HEK293 (cell line): ENCODE data around the gene CUEDC1.

ENCODE experiments used
- ATF2 ChIP-seq: fragments of 450-650 bp; formaldehyde crosslinking; IDR thresholded peaks from 2 replicates; pipeline ENCODE4 v1.5.1; 2016; ENCODE audit warnings: missing biosample characterization, missing genetic modification characterization, low read depth
- EGR2 ChIP-seq: fragments of 450-650 bp; formaldehyde crosslinking; IDR thresholded peaks from 2 replicates; pipeline ENCODE4 v1.5.1; 2016; ENCODE audit warnings: low read depth, missing biosample characterization, missing genetic modification characterization
- ELK4 ChIP-seq: IDR thresholded peaks from 2 replicates; pipeline ENCODE4 v1.6.1; 2011; ENCODE audit warnings: mild to moderate bottlenecking, low read depth, low read length, borderline replicate concordance
- GLIS2 ChIP-seq: fragments of 450-650 bp; formaldehyde crosslinking; IDR thresholded peaks from 2 replicates; pipeline ENCODE4 v1.5.1; 2016; ENCODE audit warnings: missing biosample characterization, missing genetic modification characterization
- HOXA7 ChIP-seq: sonication (generic); formaldehyde crosslinking; IDR thresholded peaks from 2 replicates; pipeline ENCODE4 v1.8.1; 2022; ENCODE audit warnings: missing genetic modification reagents, borderline replicate concordance
- IKZF3 ChIP-seq: fragments of 450-650 bp; IDR thresholded peaks from 2 replicates; pipeline ENCODE4 v1.5.0; 2018; ENCODE audit warnings: missing biosample characterization, mild to moderate bottlenecking, missing genetic modification characterization, moderate library complexity
- KLF8 ChIP-seq: fragments of 450-650 bp; formaldehyde crosslinking; IDR thresholded peaks from 2 replicates; pipeline ENCODE4 v1.5.1; 2016; ENCODE audit warnings: missing biosample characterization, missing genetic modification characterization
- PRDM1 ChIP-seq: fragments of 450-650 bp; formaldehyde crosslinking; IDR thresholded peaks from 2 replicates; pipeline ENCODE4; 2016; ENCODE audit warnings: missing biosample characterization, missing genetic modification characterization
- SALL2 ChIP-seq: fragments of 450-650 bp; formaldehyde crosslinking; IDR thresholded peaks from 2 replicates; pipeline ENCODE4 v1.5.0; 2017; ENCODE audit warnings: missing biosample characterization, mild to moderate bottlenecking, missing genetic modification characterization, borderline replicate concordance
- SP2 ChIP-seq: fragments of 450-650 bp; formaldehyde crosslinking; IDR thresholded peaks from 2 replicates; pipeline ENCODE4 v1.5.1; 2016; ENCODE audit warnings: missing biosample characterization, missing genetic modification characterization
- ZBTB8A ChIP-seq: fragments of 450-650 bp; formaldehyde crosslinking; IDR thresholded peaks from 2 replicates; pipeline ENCODE4 v1.5.1; 2016; ENCODE audit warnings: missing biosample characterization, missing genetic modification characterization
- ZFHX2 ChIP-seq: fragments of 450-650 bp; formaldehyde crosslinking; conservative IDR thresholded peaks from 2 replicates; pipeline ENCODE4 v1.5.1; 2016; ENCODE audit warnings: missing biosample characterization, missing genetic modification characterization
- ZFP41 ChIP-seq: fragments of 450-650 bp; formaldehyde crosslinking; IDR thresholded peaks from 2 replicates; pipeline ENCODE4 v1.5.1; 2016; ENCODE audit warnings: missing biosample characterization, missing genetic modification characterization, borderline replicate concordance
- ZNF112 ChIP-seq: fragments of 450-650 bp; formaldehyde crosslinking; IDR thresholded peaks from 2 replicates; pipeline ENCODE4 v1.5.0; 2017; ENCODE audit warnings: missing biosample characterization, missing genetic modification characterization
- ZNF114 ChIP-seq: fragments of 450-650 bp; formaldehyde crosslinking; IDR thresholded peaks from 2 replicates; pipeline ENCODE4 v1.5.0; 2017; ENCODE audit warnings: missing biosample characterization, missing genetic modification characterization
- ZNF148 ChIP-seq: fragments of 450-650 bp; formaldehyde crosslinking; IDR thresholded peaks from 2 replicates; pipeline ENCODE4 v1.5.0; 2017; ENCODE audit warnings: missing biosample characterization, missing genetic modification characterization, borderline replicate concordance
- ZNF16 ChIP-seq: fragments of 450-650 bp; formaldehyde crosslinking; IDR thresholded peaks from 2 replicates; pipeline ENCODE4 v1.5.1; 2016; ENCODE audit warnings: low read depth, missing biosample characterization, missing genetic modification characterization
- ZNF18 ChIP-seq: fragments of 450-650 bp; formaldehyde crosslinking; IDR thresholded peaks from 2 replicates; pipeline ENCODE4 v1.5.1; 2016; ENCODE audit warnings: missing biosample characterization, missing genetic modification characterization
- ZNF184 ChIP-seq: fragments of 450-650 bp; IDR thresholded peaks from 2 replicates; pipeline ENCODE4 v1.5.1; 2018; ENCODE audit warnings: missing biosample characterization, mild to moderate bottlenecking, missing genetic modification characterization
- ZNF19 ChIP-seq: fragments of 450-650 bp; formaldehyde crosslinking; IDR thresholded peaks from 2 replicates; pipeline ENCODE4; 2016; ENCODE audit warnings: missing biosample characterization, missing genetic modification characterization, low read depth
- ZNF221 ChIP-seq: fragments of 450-650 bp; formaldehyde crosslinking; IDR thresholded peaks from 2 replicates; pipeline ENCODE4 v1.5.1; 2017; ENCODE audit warnings: missing biosample characterization, missing genetic modification characterization, borderline replicate concordance
- ZNF335 ChIP-seq: fragments of 450-650 bp; formaldehyde crosslinking; conservative IDR thresholded peaks from 2 replicates; pipeline ENCODE4 v1.5.1; 2016; ENCODE audit warnings: missing biosample characterization, missing genetic modification characterization
- ZNF354C ChIP-seq: fragments of 450-650 bp; formaldehyde crosslinking; IDR thresholded peaks from 2 replicates; pipeline ENCODE4 v1.5.1; 2016; ENCODE audit warnings: missing biosample characterization, missing genetic modification characterization, low read depth, borderline replicate concordance
- ZNF391 ChIP-seq: fragments of 450-650 bp; formaldehyde crosslinking; IDR thresholded peaks from 2 replicates; pipeline ENCODE4 v1.5.1; 2016; ENCODE audit warnings: low read depth, missing biosample characterization, missing genetic modification characterization, borderline replicate concordance
- ZNF394 ChIP-seq: fragments of 450-650 bp; formaldehyde crosslinking; IDR thresholded peaks from 2 replicates; pipeline ENCODE4 v1.5.1; 2016; ENCODE audit warnings: missing biosample characterization, missing genetic modification characterization, mild to moderate bottlenecking, moderate library complexity, borderline replicate concordance
- ZNF404 ChIP-seq: fragments of 450-650 bp; formaldehyde crosslinking; IDR thresholded peaks from 2 replicates; pipeline ENCODE4 v1.5.1; 2017; ENCODE audit warnings: missing biosample characterization, missing genetic modification characterization
- ZNF510 ChIP-seq: fragments of 450-650 bp; formaldehyde crosslinking; IDR thresholded peaks from 2 replicates; pipeline ENCODE4 v1.5.1; 2018; ENCODE audit warnings: mild to moderate bottlenecking, missing genetic modification characterization, missing biosample characterization; ENCODE audit not compliant: insufficient replicate concordance
- ZNF660 ChIP-seq: fragments of 450-650 bp; IDR thresholded peaks from 2 replicates; pipeline ENCODE4 v1.5.1; 2018; ENCODE audit warnings: missing biosample characterization, mild to moderate bottlenecking, missing genetic modification characterization
- ZNF677 ChIP-seq: fragments of 450-650 bp; IDR thresholded peaks from 2 replicates; pipeline ENCODE4 v1.5.0; 2018; ENCODE audit warnings: missing biosample characterization, mild to moderate bottlenecking, missing genetic modification characterization, moderate library complexity
- ZNF76 ChIP-seq: fragments of 450-650 bp; formaldehyde crosslinking; IDR thresholded peaks from 2 replicates; pipeline ENCODE4; 2016; ENCODE audit warnings: low read depth, missing biosample characterization, missing genetic modification characterization, borderline replicate concordance
- ZSCAN18 ChIP-seq: fragments of 450-650 bp; formaldehyde crosslinking; IDR thresholded peaks from 2 replicates; pipeline ENCODE4 v1.5.1; 2016; ENCODE audit warnings: missing biosample characterization, missing genetic modification characterization

Gene CUEDC1

GRCh38 chr17:57823469-57824401 is 131.5 kb downstream of the CUEDC1 start (continued):
- TF ChIP-seq ZNF184 (tag by site-specific recombination) (no peak), ZNF112 (tag by site-specific recombination) (no peak), ZNF19 (no peak), ZNF354C (tag by site-specific recombination) (no peak), SP2 (peak; percentile 60), ZNF148 (tag by site-specific recombination) (no peak), ZNF677 (tag by site-specific recombination) (no peak), ELK4 (no peak), ZNF510 (tag by site-specific recombination) (no peak), SALL2 (tag by site-specific recombination) (no peak), ZNF221 (tag by site-specific recombination) (no peak), IKZF3 (tag by site-specific recombination) (peak; percentile 49), ZFHX2 (tag by site-specific recombination) (no peak; the same call in 1 of the 2 replicates), ZBTB8A (tag by site-specific recombination) (no peak), ZSCAN18 (tag by site-specific recombination) (no peak), GLIS2 (tag by site-specific recombination) (no peak), ZNF76 (no peak), ZNF18 (tag by site-specific recombination) (no peak), ZNF114 (tag by site-specific recombination) (no peak), ATF2 (tag by site-specific recombination) (peak; percentile 74), ZFP41 (tag by site-specific recombination) (no peak), ZNF335 (tag by site-specific recombination) (peak; percentile 77), ZNF660 (peak; percentile 35; the same call in 1 of the 2 replicates), ZNF16 (tag by site-specific recombination) (no peak), PRDM1 (tag by site-specific recombination) (no peak), EGR2 (no peak), ZNF391 (tag by site-specific recombination) (no peak), ZNF404 (tag by site-specific recombination) (no peak), HOXA7 (CRISPR knock-in tag) (no peak), KLF8 (no peak), ZNF394 (tag by site-specific recombination) (no peak)
